Stomach smooth muscle (tissue), 2 donors: ENCODE data around the gene DNASE1L1.
"Not testable (repeated sequence)": the region's sequence is repeated elsewhere in the genome, so short reads cannot be mapped to it uniquely, and the experiment has no call there.

Experiments used
- H3K27ac ChIP-seq: one replicate; pipeline ENCODE4 v1.7.0; 2013; ENCODE audit warnings: mild to moderate bottlenecking, low read length, inconsistent platforms
- H3K27me3 ChIP-seq, 2 donors: one replicate each; pipeline ENCODE4 v1.7.0; 2013; ENCODE audit warnings: low read length in 2 of 2; ENCODE audit not compliant: insufficient read depth in 2 of 2, control insufficient read depth in 1 of 2
- H3K36me3 ChIP-seq, 2 donors: one replicate each; pipeline ENCODE4 v1.7.0; 2013; ENCODE audit warnings: low read length in 2 of 2; ENCODE audit not compliant: control insufficient read depth in 2 of 2, insufficient read depth in 2 of 2
- H3K4me1 ChIP-seq: one replicate; pipeline ENCODE4 v1.7.0; 2013; ENCODE audit warnings: low read length; ENCODE audit not compliant: control insufficient read depth, insufficient read depth
- H3K4me3 ChIP-seq, 2 donors: one replicate each; pipeline ENCODE4 v1.7.0; 2013; ENCODE audit warnings: low read length in 2 of 2
- H3K9ac ChIP-seq, 2 donors: one replicate each; pipeline ENCODE4 v1.7.0; 2013; ENCODE audit warnings: low read length in 2 of 2, mild to moderate bottlenecking in 1 of 2
- H3K9me3 ChIP-seq, 2 donors: one replicate each; pipeline ENCODE4 v1.7.0; 2013; ENCODE audit warnings: low read length in 2 of 2; ENCODE audit not compliant: control insufficient read depth in 2 of 2
- donor health status: healthy.
- donor health status: Pancreatic carcinoma.

Gene DNASE1L1

DNA sequence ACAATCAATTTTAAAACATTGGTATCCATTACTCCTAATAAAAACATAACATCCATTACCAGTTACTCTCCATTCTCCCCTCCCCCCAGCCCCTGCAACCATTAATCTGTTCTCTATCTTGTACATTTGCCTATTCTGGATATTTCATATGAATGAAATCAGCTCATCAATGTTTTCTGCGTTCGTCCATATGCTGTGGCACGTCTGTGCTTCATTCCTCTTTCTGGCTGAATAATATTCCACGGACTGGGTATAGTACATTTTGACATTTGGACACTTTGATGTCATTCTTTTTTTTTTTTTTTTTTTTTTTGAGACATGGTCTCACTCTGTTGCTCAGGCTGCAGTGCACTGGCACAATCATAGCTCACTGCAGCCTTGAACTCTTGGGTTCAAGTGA, 5.2 kb downstream of the DNASE1L1 start:
- Histone ChIP-seq H3K27ac (no peak overlapping the region), H3K4me1 (peaks cover 13% of the 10 kb centered on the region), H3K9me3 (no peaks in the 10 kb centered on the region), H3K4me3 (no peak overlapping the region), H3K27me3 (no peaks in the 10 kb centered on the region), H3K36me3 (peaks cover 11 to 12% of the 10 kb centered on the region in 2 donors), H3K9ac (no peak overlapping the region)

DNA sequence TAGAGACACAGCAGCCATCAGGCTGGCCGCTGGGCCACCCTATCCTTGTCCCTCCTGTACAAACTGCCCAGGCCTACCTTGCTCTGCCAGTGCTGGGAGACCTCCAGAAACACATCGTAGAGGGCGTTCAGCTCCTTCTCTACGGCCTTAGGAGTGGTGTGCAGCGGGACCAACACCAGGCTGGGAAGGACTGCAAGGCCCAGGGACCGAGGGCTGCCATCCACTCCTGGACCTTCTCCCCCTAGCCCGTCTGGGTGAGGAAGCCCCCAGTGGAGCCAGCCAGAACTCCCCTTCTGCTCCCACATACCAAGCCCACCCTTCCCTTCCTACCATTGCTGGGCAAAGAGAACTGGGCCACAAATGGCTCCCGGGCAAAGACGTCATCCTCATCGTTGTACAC, 5.9 kb downstream of the DNASE1L1 start:
- Histone ChIP-seq H3K27ac (no peak overlapping the region), H3K9me3 (no peaks in the 10 kb centered on the region), H3K27me3 (no peaks in the 10 kb centered on the region), H3K4me1 (peaks cover 13% of the 10 kb centered on the region), H3K9ac (no peak overlapping the region), H3K36me3 (peaks cover 11 to 12% of the 10 kb centered on the region in 2 donors), H3K4me3 (no peak overlapping the region)

DNA sequence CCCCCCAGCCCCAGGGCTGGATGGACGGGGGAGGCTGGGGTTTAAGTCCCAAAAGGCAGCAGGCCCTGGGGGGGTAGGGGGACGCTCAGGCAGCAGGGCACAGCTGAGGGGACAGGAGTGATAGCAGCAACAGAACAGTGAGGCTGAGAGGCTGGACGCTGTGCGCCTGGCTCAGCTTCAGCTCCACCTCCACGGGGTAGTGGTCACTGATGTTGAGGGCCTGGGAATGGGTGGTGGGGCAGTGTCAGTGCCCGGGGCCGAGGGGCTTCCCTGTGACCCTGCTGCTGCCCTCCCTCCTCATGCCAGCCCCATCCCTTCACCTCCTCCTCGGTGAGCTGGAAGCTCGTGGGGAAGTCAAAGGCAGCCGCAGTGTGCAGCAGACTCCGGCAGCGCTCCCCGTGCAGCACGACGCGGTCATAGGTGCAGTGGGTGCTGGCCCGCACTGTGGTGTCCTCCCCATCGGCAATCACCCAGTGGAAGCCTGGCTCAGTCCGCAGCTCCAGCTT, 6.4 kb downstream of the DNASE1L1 start:
- no peaks in the 10 kb centered on the region for H3K9me3 ChIP-seq
- H3K9ac ChIP-seq: no peak overlapping the region
- no peak overlapping the region for H3K27ac ChIP-seq
- no peak overlapping the region for H3K4me3 ChIP-seq
- H3K36me3 ChIP-seq: peaks cover 11 to 12% of the 10 kb centered on the region in 2 donors
- no peaks in the 10 kb centered on the region for H3K27me3 ChIP-seq
- peaks cover 13% of the 10 kb centered on the region for H3K4me1 ChIP-seq

DNA sequence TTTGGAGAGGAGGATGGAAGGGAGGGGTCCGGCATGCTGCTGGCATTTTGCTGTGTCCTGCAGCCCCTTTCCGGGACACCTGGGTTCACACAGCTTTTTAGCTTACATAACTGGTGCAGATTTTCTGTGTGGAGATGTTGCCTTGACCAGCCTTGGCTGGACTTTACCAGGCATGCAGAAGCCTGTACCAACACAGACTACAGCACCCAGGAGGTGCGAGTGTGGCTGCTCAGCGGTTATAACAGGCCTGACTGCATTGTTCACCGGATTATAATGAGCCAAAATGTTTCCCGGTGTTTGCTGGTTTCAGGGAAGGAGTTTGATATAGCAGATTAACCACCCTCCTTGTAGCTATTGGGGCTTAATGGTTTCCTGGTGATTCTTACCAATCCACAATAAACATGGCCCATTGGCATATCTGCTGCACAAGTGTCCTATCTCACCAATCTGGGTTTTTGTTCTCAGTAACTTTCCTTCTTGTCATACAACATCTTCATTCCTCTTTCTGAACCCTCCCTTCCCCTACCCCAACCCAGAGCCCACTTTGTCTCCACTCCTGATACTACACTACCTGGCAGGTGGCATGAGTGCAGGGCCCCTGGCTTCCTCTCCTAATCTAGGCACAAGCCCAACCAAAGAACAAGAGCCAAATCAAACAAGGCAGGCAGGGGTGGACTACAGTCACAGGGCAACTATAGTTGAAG, 7.0 kb downstream of the DNASE1L1 start:
- no peak overlapping the region for H3K27ac ChIP-seq
- H3K27me3 ChIP-seq: no peaks in the 10 kb centered on the region
- H3K4me1 ChIP-seq: peaks cover 16% of the 10 kb centered on the region

DNA sequence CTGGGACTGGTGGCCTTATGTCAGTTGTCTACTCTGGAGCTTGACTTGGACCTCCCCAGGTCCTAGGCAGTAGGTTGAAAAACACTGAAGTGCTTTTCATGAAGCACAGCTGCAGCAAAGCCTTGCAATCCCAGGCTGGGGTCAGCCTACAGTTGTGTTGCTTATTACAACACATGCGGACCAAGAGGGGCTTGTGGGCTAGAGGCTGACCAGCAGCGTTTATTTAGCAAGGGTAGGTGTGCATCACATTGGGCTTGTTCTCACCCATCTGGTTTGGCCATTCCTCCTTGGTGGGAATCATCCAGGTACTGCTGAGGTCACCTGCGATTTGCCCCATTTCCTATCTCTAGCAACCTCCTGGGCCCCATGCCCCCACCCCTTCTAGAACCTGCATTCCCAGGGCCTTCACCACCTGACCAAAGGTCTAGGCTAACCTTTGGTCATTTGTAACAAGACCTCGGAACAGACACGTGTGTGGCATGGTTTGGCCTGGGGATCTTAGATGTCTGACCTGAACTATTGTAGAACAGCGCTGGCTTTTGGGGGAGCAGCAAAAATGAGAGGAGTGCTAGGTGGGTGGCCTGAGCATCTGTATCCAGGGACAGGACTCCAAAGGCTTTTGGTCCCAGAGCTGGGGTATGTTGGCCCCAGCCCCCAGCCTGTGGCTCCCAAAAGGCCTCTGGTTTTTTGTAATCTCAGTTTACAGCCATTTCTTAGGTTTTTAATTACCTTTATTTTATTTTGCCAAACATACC, 7.8 kb downstream of the DNASE1L1 start:
- Histone ChIP-seq H3K27me3 (no peaks in the 10 kb centered on the region), H3K27ac (no peak overlapping the region), H3K4me3 (no peak overlapping the region), H3K36me3 (peaks cover 11 to 12% of the 10 kb centered on the region in 2 donors), H3K4me1 (peaks cover 16% of the 10 kb centered on the region), H3K9me3 (no peaks in the 10 kb centered on the region), H3K9ac (no peak overlapping the region)

More for the DNA sequence above, 7.0 kb downstream of the DNASE1L1 start:
- H3K4me3 ChIP-seq: no peak overlapping the region
- no peak overlapping the region for H3K9ac ChIP-seq
- no peaks in the 10 kb centered on the region for H3K9me3 ChIP-seq
- peaks cover 11 to 12% of the 10 kb centered on the region in 2 donors for H3K36me3 ChIP-seq

DNA sequence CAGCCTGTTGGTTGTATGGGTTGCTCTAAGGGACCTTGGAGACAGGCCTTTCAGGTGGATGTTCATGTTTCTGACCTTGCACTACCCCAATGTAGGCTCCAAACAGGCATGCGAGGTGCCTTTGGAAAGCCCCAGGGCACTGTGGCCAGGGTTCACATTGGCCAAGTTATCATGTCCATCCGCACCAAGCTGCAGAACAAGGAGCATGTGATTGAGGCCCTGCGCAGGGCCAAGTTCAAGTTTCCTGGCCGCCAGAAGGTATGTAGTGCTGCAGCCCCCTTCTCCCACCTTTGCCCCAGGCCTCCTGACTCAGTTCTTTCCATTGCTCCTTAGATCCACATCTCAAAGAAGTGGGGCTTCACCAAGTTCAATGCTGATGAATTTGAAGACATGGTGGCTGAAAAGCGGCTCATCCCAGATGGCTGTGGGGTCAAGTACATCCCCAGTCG, 8.7 kb downstream of the DNASE1L1 start:
- H3K4me3 ChIP-seq: peak overlapping the region in 1 of 2 donors; percentile 89
- H3K27ac ChIP-seq: not testable (repeated sequence)

DNA sequence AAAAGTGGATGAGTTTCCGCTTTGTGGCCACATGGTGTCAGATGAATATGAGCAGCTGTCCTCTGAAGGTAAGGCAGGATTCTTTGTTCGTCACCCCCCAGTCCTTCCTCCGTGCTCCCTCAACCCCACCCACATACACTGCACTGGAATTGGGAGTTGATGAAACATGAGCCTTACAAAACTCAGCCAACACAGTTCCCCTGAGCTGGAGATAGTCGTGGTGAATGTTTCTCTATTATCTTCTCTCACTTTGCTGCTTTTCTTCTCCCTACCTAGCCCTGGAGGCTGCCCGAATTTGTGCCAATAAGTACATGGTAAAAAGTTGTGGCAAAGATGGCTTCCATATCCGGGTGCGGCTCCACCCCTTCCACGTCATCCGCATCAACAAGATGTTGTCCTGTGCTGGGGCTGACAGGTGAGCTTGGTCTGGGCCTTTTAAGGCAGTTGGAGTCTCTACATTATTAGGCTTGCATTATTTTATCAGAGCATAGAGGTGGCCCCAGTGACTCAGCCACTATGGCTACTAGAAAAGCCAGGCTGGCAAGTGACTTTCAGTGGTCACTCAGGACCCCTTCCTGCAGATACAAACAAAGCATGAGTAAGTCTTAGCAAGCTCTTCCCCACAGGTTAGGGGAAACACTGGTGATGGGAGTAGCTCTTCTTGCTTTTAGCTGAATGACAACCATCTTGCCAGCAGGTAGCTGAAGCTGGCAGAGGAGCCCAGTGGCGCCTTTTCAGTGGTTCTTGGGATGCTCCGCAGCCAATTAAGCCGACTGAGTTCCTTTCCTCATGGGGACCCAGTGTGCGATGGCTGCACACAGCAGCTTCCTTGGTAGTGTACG, 9.3 kb downstream of the DNASE1L1 start:
- Histone ChIP-seq H3K4me1 (peaks cover 16% of the 10 kb centered on the region), H3K27ac (peak overlapping the region; percentile 96), H3K9ac (peak overlapping the region; percentile 42 to 97), H3K27me3 (no peaks in the 10 kb centered on the region), H3K4me3 (peak overlapping the region; percentile 89 to 93), H3K36me3 (peaks cover 11 to 12% of the 10 kb centered on the region in 2 donors), H3K9me3 (no peaks in the 10 kb centered on the region)

More for the DNA sequence above, 8.7 kb downstream of the DNASE1L1 start:
- Histone ChIP-seq H3K36me3 (peaks cover 11 to 12% of the 10 kb centered on the region in 2 donors), H3K4me1 (peaks cover 16% of the 10 kb centered on the region)
- H3K27me3 ChIP-seq, H3K9me3 ChIP-seq, H3K9ac ChIP-seq: not testable (repeated sequence)

DNA sequence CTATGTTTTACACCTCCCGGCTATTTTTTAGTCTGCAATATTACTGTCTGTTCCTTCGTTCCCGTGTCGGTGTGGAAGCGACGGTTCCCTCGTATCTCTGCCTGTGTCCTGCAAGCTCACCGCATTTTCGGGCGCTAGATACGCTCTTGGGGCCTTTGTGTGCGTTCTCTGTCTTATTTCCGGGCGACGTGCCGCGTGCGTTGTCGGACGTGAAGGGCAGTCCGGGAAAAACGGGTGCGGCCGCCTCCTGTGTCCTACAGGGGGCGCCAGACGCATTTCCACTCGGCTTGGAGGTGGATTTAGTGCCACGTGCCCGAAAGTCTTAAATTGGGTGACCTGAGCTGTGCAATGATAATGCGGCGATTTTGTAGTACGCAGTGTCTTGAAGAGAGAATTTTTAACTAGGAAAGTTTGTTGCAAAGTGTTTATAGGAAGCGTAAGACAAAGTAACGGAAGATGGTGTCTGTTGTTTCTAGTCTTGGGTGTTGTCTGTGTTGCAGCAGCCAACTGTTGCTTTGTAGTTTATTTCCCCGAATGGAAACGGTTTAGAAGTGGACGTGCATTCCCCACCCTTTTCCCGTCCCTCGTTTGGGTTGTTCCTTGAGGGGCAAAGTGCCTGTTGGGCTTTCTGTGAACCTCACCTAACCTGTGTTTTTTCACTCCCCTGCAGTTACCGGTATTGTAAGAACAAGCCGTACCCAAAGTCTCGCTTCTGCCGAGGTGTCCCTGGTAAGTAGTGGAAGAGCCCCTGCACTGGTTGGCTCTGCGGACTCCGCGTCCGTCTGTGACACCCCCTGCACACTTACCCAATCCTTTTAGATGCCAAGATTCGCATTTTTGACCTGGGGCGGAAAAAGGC, 10.2 kb downstream of the DNASE1L1 start:
- Histone ChIP-seq H3K4me1 (peaks cover 16% of the 10 kb centered on the region), H3K9ac (peak overlapping the region; percentile 95 to 97), H3K4me3 (peak overlapping the region; percentile 89 to 93), H3K36me3 (peaks cover 11 to 12% of the 10 kb centered on the region in 2 donors), H3K27ac (peak overlapping the region; percentile 96), H3K9me3 (no peaks in the 10 kb centered on the region), H3K27me3 (no peaks in the 10 kb centered on the region)

DNA sequence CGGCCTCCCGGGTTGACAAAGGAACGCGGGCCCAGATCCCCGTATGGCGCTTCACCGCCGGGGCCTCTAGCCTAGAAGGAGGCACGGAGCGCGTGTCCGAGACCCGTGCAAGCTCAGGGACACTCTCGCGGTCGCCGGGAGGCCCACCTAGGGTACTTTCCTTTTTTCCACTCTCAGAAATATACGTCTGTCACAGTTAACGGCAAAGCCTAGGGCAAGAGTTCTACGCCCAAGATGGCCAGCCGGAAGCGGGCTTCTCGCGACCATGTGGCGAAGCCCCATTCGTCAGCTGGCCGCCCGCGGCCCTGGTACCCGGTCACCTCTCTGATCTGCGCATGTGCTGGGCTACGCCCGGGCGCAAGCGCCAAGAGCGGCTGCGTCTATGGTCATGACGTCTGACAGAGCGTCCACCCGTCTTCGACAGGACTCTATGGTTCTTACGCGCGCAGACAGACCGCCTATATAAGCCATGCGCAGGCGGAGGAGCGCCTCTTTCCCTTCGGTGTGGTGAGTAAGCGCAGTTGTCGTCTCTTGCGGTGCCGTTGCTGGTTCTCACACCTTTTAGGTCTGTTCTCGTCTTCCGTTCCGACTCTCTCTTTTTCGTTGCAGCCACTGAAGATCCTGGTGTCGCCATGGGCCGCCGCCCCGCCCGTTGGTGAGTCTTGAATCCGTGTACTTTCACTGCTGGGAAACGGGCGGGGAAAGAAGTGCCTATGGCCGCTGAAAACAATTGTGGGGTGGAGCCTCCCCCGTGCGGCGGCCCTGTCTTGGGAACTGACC, 11.0 kb downstream of the DNASE1L1 start, which contains the start of gene RPL10:
Gene RPL10 (plus strand): TSS at position 490 of the 780 bp plus-strand sequence. CDS start 143 bp downstream, at position 633.
- peaks cover 16% of the 10 kb centered on the region for H3K4me1 ChIP-seq
- H3K27me3 ChIP-seq: no peaks in the 10 kb centered on the region
- peak within 1 kb of the TSS; percentile 95 to 97 for H3K9ac ChIP-seq
- peak within 1 kb of the TSS; percentile 96 for H3K27ac ChIP-seq
- H3K4me3 ChIP-seq: peak within 1 kb of the TSS; percentile 89 to 93
- H3K36me3 ChIP-seq: peaks cover 11 to 12% of the 10 kb centered on the region in 2 donors
- no peaks in the 10 kb centered on the region for H3K9me3 ChIP-seq
